Neural progenitor cell (in vitro differentiated cells): ENCODE results near the gene SBF2.

Source experiments
- EZH2 ChIP-seq: fragments of 200-600 bp; sonication (generic); IDR thresholded peaks from 2 replicates; pipeline ENCODE4 v1.6.1; 2017; ENCODE audit warnings: antibody characterized with exemption, mild to moderate bottlenecking, moderate library complexity
- TF ChIP-seq, protein P1 (sequence below): fragments of 200-600 bp; sonication (generic); IDR thresholded peaks from 2 replicates; pipeline ENCODE4 v1.5.1; 2017; ENCODE audit warnings: antibody characterized with exemption, mild to moderate bottlenecking

- TF ChIP-seq, protein P1, sequence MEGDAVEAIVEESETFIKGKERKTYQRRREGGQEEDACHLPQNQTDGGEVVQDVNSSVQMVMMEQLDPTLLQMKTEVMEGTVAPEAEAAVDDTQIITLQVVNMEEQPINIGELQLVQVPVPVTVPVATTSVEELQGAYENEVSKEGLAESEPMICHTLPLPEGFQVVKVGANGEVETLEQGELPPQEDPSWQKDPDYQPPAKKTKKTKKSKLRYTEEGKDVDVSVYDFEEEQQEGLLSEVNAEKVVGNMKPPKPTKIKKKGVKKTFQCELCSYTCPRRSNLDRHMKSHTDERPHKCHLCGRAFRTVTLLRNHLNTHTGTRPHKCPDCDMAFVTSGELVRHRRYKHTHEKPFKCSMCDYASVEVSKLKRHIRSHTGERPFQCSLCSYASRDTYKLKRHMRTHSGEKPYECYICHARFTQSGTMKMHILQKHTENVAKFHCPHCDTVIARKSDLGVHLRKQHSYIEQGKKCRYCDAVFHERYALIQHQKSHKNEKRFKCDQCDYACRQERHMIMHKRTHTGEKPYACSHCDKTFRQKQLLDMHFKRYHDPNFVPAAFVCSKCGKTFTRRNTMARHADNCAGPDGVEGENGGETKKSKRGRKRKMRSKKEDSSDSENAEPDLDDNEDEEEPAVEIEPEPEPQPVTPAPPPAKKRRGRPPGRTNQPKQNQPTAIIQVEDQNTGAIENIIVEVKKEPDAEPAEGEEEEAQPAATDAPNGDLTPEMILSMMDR: no peak
- no peak for TF ChIP-seq EZH2
Measured at GRCh38 chr11:10091314-10092045, 202.5 kb downstream of the SBF2 start.
